GM19438 (cell line): ENCODE measurements around the gene MINDY4.

Experiments used
- ATAC-seq: cut with Tn5 transposase; IDR thresholded peaks from one replicate; pipeline ENCODE4 v1.9.1; 2021; ENCODE audit warnings: low read depth; ENCODE audit not compliant: unreplicated experiment

MINDY4 gene

DNA sequence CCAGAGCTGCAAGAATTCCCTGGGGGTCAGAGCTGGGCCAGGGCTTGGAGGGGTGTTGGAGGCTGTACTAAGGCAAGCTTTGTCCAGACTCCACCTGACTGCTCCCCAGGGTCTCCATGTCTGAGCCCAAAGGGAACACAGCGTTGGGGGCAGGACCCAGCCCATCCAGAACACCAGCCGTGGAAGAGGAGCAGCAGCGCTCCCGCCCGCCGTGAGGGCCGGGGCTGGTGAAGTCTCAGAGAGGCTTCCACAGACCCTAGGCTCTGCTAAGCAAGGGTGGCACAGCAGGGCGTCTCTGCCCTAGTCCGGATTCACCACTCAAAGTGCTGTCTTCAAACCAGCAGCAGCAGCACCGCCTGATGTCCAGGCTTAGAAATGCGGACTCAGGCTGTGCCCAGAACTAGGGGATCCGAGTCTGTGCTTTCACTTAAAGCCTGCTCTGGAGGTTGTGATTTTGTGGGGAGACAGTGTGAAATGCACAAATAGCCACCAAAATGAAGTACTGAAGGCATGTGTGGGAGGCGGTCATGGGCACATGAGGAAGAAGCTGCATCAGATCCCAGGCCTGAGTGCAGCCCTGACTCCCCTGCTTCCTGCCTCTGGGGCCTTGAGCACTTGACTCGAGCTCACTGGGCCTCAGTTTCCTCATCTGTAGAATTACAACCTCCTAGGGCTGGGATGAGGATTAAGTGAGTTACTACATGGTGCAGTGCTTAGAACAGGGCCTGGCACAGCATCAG lies 123.8 kb downstream of the MINDY4 start:
- no peak for ATAC-seq

GRCh38 chr7:30896036-30896435 lies 124.8 kb downstream of the MINDY4 start:
- ATAC-seq: no peak

DNA sequence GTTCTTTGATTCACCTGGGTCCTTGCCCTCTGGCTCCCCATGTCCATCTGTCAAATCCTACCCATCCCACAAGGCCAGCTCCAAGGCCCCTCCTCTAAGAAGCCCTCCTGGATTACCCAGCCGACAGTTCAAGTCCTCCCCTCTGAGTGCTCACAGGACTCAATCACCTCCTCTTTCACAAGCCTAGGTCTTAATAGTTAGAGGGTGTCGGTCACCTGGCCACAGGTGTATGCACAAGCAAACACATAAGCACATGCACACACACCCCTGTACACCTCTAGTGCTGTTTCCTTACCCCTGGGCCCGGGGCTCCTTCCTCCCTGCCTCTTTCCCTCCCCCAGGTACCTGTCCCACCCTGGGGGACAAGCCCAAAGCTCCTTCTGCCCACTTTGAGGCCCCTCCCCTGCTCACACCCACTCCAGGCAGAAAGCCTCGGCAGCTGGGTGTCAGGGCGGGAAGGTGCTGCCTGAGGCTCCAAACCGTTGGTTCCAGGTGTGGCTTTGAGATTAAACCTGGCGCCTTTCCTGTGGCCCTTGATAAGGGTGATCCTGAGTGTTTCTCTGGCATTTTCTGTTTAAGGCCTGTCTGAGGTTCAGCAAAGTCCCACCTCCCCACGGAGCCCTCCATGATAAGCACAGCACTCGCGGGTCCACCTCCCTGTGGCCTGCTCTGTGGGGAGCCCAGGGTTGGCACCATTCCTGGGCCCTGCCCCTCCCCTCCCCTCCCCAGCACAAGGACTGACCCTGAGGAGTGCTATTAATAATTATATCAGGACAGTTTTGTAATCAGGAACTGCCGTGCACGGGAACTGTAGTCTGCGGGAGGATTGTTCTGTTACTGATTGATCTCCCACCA lies 125.8 kb downstream of the MINDY4 start:
- no peak for ATAC-seq

- ATAC-seq: no peak
These were observed 126.6 kb downstream of the MINDY4 start for GRCh38 chr7:30897770-30898169.

- ATAC-seq: no peak
These were observed 127.2 kb downstream of the MINDY4 start for GRCh38 chr7:30898411-30898810.

DNA sequence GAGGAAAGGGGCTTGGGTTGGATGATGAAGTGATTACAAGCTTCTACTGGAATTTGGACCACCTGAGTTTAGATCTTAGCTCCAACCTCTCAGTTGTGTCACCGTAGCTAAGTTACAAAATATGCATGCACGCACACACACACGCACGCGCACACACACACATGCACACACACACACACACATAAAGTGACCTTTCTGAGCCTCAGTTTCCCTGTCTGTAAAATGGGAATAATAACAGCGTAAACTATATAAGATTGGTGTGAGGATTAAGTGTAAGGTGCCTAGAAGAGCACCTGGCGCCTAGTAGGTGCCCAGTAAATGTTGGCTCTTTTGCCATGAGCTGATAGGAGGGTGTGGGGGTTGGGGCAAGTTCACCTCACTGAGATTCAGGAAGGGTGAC lies 127.8 kb downstream of the MINDY4 start:
- ATAC-seq: no peak

DNA sequence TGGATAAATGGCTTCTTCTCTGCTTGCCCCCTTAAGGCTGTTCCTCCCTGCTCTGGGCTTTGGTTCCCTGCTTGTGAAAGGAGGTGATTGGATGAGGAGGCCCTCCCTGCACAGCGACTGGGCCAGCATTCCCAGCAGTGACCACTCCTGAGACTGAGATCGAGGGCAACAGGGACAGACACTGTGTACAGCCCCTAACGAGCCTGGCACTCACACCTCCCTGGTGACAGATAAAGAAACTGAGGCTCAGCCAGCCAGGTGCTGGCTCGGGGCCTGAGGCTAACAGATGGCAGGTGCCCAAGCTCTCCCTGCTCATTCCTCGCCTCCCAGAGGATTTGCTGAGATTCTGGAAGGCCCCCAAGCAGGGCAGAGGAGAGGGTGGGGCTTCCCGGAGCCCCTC lies 128.4 kb downstream of the MINDY4 start:
- ATAC-seq: no peak

- no peak for ATAC-seq
These were observed 128.8 kb downstream of the MINDY4 start for GRCh38 chr7:30900053-30900452.

GRCh38 chr7:30900803-30901362 lies 129.7 kb downstream of the MINDY4 start:
- ATAC-seq: no peak

- ATAC-seq: no peak
These were observed 130.6 kb downstream of the MINDY4 start for GRCh38 chr7:30901856-30902255.

DNA sequence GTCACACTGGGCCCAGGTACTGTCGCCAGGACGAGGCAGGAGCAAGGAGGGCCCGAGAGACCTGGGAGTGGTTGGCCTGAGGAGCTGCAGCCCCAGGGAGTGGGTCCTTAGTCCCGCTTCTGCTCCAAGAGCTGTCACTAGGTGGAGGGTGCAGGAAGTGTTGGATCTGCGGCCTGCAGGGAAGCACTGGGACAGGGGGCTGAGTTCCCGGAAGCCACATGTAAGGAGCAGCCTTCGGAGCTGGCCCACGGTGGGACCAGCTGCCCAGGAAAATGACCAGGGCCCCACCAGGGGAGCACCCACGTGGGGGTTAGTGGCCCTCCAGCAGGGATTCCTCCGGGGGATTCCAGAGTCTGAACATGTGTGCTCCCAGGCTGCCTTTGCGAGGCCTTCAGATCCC lies 131.2 kb downstream of the MINDY4 start:
- no peak for ATAC-seq

GRCh38 chr7:30903146-30903545 lies 131.9 kb downstream of the MINDY4 start:
- no peak for ATAC-seq

DNA sequence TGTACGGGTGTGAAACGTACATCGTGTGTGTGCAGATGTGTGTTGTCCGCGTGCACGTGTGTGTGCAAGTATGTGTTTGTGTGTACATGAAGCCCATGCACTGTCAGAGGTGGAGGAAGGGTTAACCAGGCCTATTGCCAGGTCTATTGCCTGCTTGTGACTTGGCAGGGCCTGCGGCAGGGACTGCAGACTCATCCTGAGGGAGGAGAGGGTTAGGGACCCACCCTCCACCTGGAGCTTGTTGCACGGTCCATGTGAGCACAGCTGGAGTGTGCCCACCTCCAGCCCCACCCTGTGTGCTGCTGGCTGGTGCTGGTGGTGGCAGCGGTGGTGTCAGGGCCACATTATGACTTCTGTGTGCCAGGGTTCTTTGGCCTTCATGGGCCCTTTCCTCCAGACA lies 133.3 kb downstream of the MINDY4 start:
- no peak for ATAC-seq

DNA sequence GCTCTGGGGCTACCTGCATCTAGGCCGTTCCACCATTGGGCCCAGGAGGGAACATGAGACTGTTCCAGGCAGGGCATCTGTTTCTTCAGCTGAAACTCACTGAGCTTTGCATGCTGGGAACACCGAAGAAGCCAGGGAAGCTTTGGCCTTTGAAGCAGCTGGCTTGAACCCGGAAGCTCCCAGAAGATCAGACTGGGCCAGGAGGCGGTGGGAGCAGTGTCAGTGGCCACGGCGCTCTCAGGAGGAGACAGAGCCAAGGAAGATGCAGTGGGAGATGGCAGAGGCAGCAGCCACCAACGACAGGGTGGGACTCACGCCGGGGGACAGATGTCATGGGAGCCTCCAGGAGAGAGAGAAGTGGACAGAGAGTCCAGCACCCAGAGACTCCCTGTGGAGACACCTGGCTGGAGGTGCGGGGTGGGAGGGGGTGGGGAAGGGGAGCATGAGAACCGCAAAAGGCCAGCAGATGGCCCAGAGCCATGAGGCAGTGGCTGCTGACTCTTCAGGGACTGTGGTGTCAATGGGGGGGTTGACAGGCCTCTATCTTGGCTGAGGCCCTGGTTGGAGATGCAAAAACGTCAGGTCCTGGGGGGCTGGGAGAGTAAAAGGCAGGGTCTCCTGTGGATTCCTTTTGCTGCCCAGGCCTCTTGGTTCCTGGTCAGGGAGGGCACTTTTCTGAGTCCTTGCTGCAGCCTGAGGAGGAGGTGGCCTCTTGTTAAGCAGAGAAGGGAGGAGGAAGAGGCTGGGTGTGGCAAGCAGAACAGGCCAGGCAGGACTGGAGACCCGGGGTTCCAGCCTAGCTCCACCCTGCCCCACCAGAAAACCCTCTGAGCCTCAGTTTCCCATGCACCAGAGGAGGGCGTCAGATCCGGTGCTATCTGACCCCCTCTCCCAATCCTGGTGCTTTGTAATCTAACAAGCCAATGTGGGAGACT lies 134.1 kb downstream of the MINDY4 start:
- no peak for ATAC-seq

GRCh38 chr7:30906014-30906413 lies 134.8 kb downstream of the MINDY4 start:
- no peak for ATAC-seq

GRCh38 chr7:30906515-30907240 lies 135.5 kb downstream of the MINDY4 start:
- no peak for ATAC-seq

- no peak for ATAC-seq
These were observed 136.5 kb downstream of the MINDY4 start for GRCh38 chr7:30907527-30908267.

DNA sequence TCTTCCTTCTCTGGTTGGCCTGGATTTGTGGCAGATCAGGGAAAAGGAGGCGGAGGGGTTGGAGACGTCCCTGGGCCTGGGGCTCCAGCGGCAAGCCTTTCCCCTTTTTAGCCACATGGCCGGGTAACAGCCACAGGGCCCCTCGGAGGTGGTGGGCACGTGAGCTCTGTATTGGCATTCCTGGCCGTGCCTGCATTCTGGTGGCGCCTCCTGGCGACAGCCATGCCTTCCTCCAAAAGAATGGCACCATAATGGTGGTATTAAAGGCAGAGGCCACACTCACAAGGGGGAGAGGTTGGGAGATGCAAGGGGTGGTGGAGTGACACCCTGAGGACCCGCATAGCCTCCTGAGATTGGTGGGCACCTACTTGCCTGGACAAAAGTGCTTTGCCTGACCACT lies 137.5 kb downstream of the MINDY4 start:
- ATAC-seq: no peak

- ATAC-seq: no peak
These were observed 138.2 kb downstream of the MINDY4 start for GRCh38 chr7:30909431-30909830.
